Activated T-helper 2 cell treated with anti-CD3 and anti-CD28 coated beads, Interferon-gamma antibody, Interleukin-2, Interleukin-4, amounts not matched to agents 10 μg/mL and 5 μg/mL and 100 μg/mL, durations not matched to agents 14 hours and 24 hours and 36 hours (primary cell): ENCODE measurements around the gene CST5. TPM values are rescaled to one million over a fixed set of nuclear protein-coding genes. Genes with fewer than 3 reads are reported as not detected.
A peak's percentile ranks its signal among the peaks of the same experiment; 100 is the strongest.
"Not testable (repeated sequence)": the region's sequence is repeated elsewhere in the genome, so short reads cannot be mapped to it uniquely, and the experiment has no call there.

Source experiments
- DNase-seq: peaks from one replicate; pipeline ENCODE4 v3.0.0; 2021; ENCODE audit warnings: low spot score
- H3K27ac Mint-ChIP-seq: one replicate; pipeline ENCODE4 v1.8.0; 2021; ENCODE audit warnings: mixed read lengths
- H3K27me3 Mint-ChIP-seq: one replicate; pipeline ENCODE4 v1.8.0; 2021; ENCODE audit warnings: low read depth, mixed read lengths
- H3K36me3 Mint-ChIP-seq: one replicate; pipeline ENCODE4 v1.8.0; 2021; ENCODE audit warnings: low read depth, mixed read lengths
- H3K4me1 Mint-ChIP-seq: one replicate; pipeline ENCODE4 v1.8.0; 2021; ENCODE audit warnings: low read depth, mixed read lengths
- H3K4me3 Mint-ChIP-seq: one replicate; pipeline ENCODE4 v1.8.0; 2021; ENCODE audit warnings: low read depth, mild to moderate bottlenecking, moderate library complexity, mixed read lengths
- H3K9me3 Mint-ChIP-seq: one replicate; pipeline ENCODE4 v1.8.0; 2021; ENCODE audit warnings: mixed read lengths
- intact Hi-C: fragments of 100-400 bp; cut with micrococcal nuclease; formaldehyde crosslinking; loops from one replicate; pipeline ENCODE4 v1.15.1; 2023
- total RNA-seq: library from RNA; stranded (reverse); gene quantifications from 2 replicates; pipeline ENCODE4 v1.2.3, GENCODE V29; 2022

Gene CST5
- total RNA-seq, 1 donor from 2014 or later, result not detected

DNA sequence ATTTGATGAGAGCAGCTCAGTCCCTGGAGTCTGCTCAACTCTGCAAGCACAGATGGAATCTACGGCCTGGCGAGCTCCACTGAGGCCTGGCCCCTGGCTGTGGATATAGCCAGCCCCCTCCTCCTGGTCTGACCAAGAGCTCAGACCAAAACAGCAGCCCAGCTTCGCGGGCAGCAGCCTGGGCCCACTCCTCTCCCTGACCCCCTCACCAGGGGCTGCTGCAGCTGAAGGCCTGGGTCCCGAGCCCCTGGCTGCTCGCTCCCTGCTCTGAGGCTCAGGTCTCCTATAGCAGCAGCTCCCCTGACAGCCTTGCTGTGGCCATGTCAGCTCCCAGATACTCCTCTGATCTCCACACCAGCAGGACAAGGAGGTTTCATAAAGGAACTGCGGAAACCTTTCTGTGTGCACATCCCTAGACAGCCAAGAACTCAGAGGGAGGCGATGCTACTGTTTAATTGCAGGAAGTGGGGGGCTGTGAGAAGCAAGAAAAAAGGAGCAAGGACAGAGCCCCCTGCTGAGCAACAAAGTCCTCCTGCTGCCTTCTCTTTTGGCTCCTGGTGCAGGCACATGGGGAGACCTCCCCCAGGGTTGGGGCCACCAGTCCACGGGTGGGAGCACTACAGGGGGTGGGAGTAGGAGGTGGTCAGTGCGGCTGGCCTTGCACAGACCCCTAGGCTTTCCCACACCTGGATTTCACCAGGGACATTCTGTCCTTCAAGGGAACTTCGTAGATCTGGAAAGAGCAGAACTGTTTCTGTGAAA is 38.7 kb upstream of the CST5 start:
- no peaks in the 10 kb centered on the region for H3K9me3 Mint-ChIP-seq
- DNase-seq, result no peak
- intact Hi-C loops, result no loop called here
- H3K36me3 Mint-ChIP-seq, result no peaks in the 10 kb centered on the region
- H3K27me3 Mint-ChIP-seq, result no peaks in the 10 kb centered on the region
- no peak overlapping the region for H3K4me3 Mint-ChIP-seq
- peaks cover 22% of the 10 kb centered on the region for H3K4me1 Mint-ChIP-seq
- H3K27ac Mint-ChIP-seq, result no peak overlapping the region

- no peaks in the 10 kb centered on the region for H3K27me3 Mint-ChIP-seq
- no peaks in the 10 kb centered on the region for H3K36me3 Mint-ChIP-seq
- H3K4me1 Mint-ChIP-seq, result peaks cover 22% of the 10 kb centered on the region
- H3K4me3 Mint-ChIP-seq, result no peak overlapping the region
- intact Hi-C loops, result no loop called here
- H3K9me3 Mint-ChIP-seq, result no peaks in the 10 kb centered on the region
- no peak for DNase-seq
- no peak overlapping the region for H3K27ac Mint-ChIP-seq
Observed at GRCh38 chr20:23917024-23917725, 37.6 kb upstream of the CST5 start.

DNA sequence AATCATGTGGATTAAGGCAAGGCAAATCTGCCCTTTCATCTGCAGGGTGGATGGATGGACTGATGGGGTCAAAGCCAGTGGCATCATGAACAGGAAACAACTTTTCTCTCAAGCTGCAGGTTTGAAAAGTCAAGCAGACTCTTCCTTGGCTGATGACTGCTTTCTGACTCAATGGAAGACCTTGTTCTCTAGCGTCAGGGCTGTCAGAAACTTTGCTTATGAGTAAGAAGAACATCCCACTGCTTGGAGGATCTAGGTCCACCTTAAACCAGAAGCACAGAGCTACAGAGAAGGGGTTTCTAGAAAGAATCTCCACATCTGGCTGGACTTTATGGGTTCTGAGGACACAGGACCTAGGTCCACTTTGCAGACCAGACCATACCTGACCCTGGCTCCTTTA is 36.3 kb upstream of the CST5 start:
- intact Hi-C loops, result no loop called here
- H3K27me3 Mint-ChIP-seq, result no peaks in the 10 kb centered on the region
- no peaks in the 10 kb centered on the region for H3K9me3 Mint-ChIP-seq
- DNase-seq, result no peak
- no peak overlapping the region for H3K27ac Mint-ChIP-seq
- no peak overlapping the region for H3K4me3 Mint-ChIP-seq
- H3K36me3 Mint-ChIP-seq, result no peaks in the 10 kb centered on the region
- peaks cover 21% of the 10 kb centered on the region for H3K4me1 Mint-ChIP-seq

DNA sequence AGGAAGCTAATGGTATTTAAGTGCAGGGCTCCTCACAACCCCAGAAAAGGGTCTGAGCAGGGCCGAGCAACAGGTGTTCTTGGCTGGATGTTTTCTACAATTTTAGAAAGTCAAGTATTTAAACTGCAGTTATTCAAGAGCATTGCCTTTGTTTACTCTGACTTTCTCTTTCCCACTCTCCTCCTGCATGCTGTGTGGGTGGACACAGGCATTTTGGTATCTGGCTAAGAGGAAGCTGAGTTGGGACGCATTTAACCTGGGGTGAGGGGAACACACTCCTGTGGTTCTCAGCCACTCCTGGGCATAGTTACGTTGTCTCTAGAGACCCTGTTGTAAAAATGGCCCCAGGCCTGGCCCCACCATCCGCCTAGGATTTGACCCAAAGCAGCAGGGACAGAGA is 34.9 kb upstream of the CST5 start:
- H3K36me3 Mint-ChIP-seq, H3K9me3 Mint-ChIP-seq, DNase-seq, H3K4me1 Mint-ChIP-seq, H3K4me3 Mint-ChIP-seq, H3K27me3 Mint-ChIP-seq, intact Hi-C loops, H3K27ac Mint-ChIP-seq: not testable (repeated sequence)

DNA sequence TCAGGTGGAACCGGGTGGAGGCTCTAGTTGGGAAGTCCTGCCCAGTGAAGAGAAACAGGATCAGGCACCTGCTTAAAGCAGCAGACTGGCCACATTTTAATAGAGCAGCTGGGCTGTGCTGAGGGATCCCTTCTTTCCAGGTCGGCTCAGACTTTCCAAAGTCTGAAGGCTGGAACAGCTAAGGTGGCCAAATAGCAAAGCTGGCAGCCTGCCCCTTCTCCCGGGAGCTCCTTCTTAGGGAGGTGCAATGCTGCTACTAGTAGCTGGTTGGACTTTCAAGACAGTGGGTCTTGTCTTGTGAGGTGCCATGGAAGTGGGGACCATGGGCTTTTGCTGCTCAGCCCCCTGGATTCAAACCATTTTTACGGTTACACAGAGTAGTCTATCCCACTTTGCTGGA is 30.7 kb upstream of the CST5 start:
- DNase-seq, result no peak
- H3K4me3 Mint-ChIP-seq, result no peak overlapping the region
- no peaks in the 10 kb centered on the region for H3K4me1 Mint-ChIP-seq
- H3K27me3 Mint-ChIP-seq, result peaks cover 18% of the 10 kb centered on the region
- peaks cover 27% of the 10 kb centered on the region for H3K9me3 Mint-ChIP-seq
- H3K27ac Mint-ChIP-seq, result no peak overlapping the region
- intact Hi-C loops, result no loop called here
- no peaks in the 10 kb centered on the region for H3K36me3 Mint-ChIP-seq

GRCh38 chr20:23909390-23909789 is 29.8 kb upstream of the CST5 start:
- peaks cover 32% of the 10 kb centered on the region for H3K9me3 Mint-ChIP-seq
- no peak for DNase-seq
- intact Hi-C loops, result no loop called here
- no peaks in the 10 kb centered on the region for H3K4me1 Mint-ChIP-seq
- H3K27me3 Mint-ChIP-seq, result peaks cover 18% of the 10 kb centered on the region
- H3K4me3 Mint-ChIP-seq, result no peak overlapping the region
- no peaks in the 10 kb centered on the region for H3K36me3 Mint-ChIP-seq
- H3K27ac Mint-ChIP-seq, result no peak overlapping the region

GRCh38 chr20:23907579-23907978 is 28.0 kb upstream of the CST5 start:
- DNase-seq, result no peak
- peaks cover 42% of the 10 kb centered on the region for H3K9me3 Mint-ChIP-seq
- peaks cover 18% of the 10 kb centered on the region for H3K27me3 Mint-ChIP-seq
- no peaks in the 10 kb centered on the region for H3K36me3 Mint-ChIP-seq
- no peak overlapping the region for H3K4me3 Mint-ChIP-seq
- no peaks in the 10 kb centered on the region for H3K4me1 Mint-ChIP-seq
- intact Hi-C loops, result no loop called here
- no peak overlapping the region for H3K27ac Mint-ChIP-seq

GRCh38 chr20:23902396-23902795 is 22.8 kb upstream of the CST5 start:
- H3K4me3 Mint-ChIP-seq, H3K27ac Mint-ChIP-seq, intact Hi-C loops, H3K36me3 Mint-ChIP-seq, H3K4me1 Mint-ChIP-seq, DNase-seq: not testable (repeated sequence)
- Mint-ChIP-seq H3K27me3 (peaks cover 18% of the 10 kb centered on the region), H3K9me3 (peaks cover 27% of the 10 kb centered on the region)

- H3K36me3 Mint-ChIP-seq, H3K27ac Mint-ChIP-seq, intact Hi-C loops: not testable (repeated sequence)
Observed at GRCh38 chr20:23890867-23891266, 11.3 kb upstream of the CST5 start.

DNA sequence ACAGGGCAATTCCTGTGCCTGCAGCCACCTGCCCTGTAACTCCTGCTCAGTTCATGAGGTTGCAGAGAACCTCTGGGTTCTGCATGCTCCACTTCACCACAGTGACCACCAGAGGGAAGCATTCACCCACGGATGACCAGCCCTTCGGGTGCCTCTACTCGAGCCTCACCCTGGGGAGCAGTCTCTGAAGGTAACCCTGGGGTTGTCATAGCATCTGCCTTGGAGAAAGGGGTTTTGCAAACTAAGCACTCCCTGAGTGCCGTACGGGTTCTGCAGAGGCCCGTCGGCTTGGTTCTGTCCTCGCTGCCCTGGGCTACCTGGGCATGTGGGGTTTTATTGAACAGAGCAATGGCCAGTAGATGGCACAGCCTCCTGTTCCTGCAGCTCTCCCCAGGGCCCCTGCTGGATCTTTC is 10.2 kb upstream of the CST5 start:
- intact Hi-C loops, result loop anchor here (5.0 to 10.0 kb wide), 2 partner anchors 108 to 275 kb away; no protein-coding TSS in a partner anchor
- no peak overlapping the region for H3K27ac Mint-ChIP-seq
- peaks cover 8% of the 10 kb centered on the region for H3K27me3 Mint-ChIP-seq
- H3K9me3 Mint-ChIP-seq, result no peaks in the 10 kb centered on the region
- no peaks in the 10 kb centered on the region for H3K36me3 Mint-ChIP-seq
- DNase-seq, result peak; percentile 55
- no peaks in the 10 kb centered on the region for H3K4me1 Mint-ChIP-seq
- no peak overlapping the region for H3K4me3 Mint-ChIP-seq

More at GRCh38 chr20:23890867-23891266, 11.3 kb upstream of the CST5 start:
- H3K4me3 Mint-ChIP-seq, H3K9me3 Mint-ChIP-seq, H3K27me3 Mint-ChIP-seq, DNase-seq, H3K4me1 Mint-ChIP-seq: not testable (repeated sequence)

- H3K4me3 Mint-ChIP-seq, result no peak overlapping the region
- DNase-seq, result no peak
- H3K27me3 Mint-ChIP-seq, result no peaks in the 10 kb centered on the region
- no peak overlapping the region for H3K27ac Mint-ChIP-seq
- no peaks in the 10 kb centered on the region for H3K9me3 Mint-ChIP-seq
- no peaks in the 10 kb centered on the region for H3K4me1 Mint-ChIP-seq
- intact Hi-C loops, result loop anchor here (5.0 to 10.0 kb wide), 2 partner anchors 109 to 277 kb away; no protein-coding TSS in a partner anchor
- no peaks in the 10 kb centered on the region for H3K36me3 Mint-ChIP-seq
Observed at GRCh38 chr20:23887856-23888255, 8.3 kb upstream of the CST5 start.

DNA sequence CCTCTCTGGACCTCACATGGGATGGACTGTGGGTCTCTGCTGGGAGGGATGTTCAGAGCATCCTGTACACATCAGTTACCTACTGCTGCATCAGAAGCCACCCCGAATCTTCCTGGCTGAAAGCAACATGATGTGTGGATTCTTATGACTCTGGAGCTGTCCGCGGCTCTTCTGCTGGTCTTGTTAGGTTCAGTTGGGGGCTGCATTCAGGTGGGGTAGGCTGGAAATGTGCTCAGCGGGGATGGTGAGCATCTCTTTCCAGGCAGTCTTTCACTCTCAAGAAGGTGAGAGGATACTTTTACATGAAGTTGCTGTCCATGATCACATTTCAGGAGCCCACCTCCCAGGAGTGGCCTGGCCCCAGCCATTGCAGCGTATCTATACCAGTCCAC is 5.2 kb upstream of the CST5 start:
- no peaks in the 10 kb centered on the region for H3K36me3 Mint-ChIP-seq
- intact Hi-C loops, result loop anchor here (5.0 to 10.0 kb wide), 2 partner anchors 113 to 280 kb away; no protein-coding TSS in a partner anchor
- no peak overlapping the region for H3K4me3 Mint-ChIP-seq
- H3K4me1 Mint-ChIP-seq, result no peaks in the 10 kb centered on the region
- H3K9me3 Mint-ChIP-seq, result no peaks in the 10 kb centered on the region
- no peaks in the 10 kb centered on the region for H3K27me3 Mint-ChIP-seq
- DNase-seq, result no peak
- no peak overlapping the region for H3K27ac Mint-ChIP-seq

GRCh38 chr20:23884136-23884770 is 4.7 kb upstream of the CST5 start:
- Mint-ChIP-seq H3K27me3 (no peaks in the 10 kb centered on the region), H3K9me3 (no peaks in the 10 kb centered on the region), H3K4me1 (no peaks in the 10 kb centered on the region), H3K36me3 (no peaks in the 10 kb centered on the region), H3K27ac (no peak overlapping the region), H3K4me3 (no peak overlapping the region)
- intact Hi-C loops, result loop anchor here (10.0 kb wide), 1 partner anchor 281 kb away; no protein-coding TSS in a partner anchor
- no peak for DNase-seq
